LNCaP clone FGC (cell line): ENCODE data around the gene ELAVL3.
A peak's percentile ranks its signal among the peaks of the same experiment; 100 is the strongest.
"Not testable (repeated sequence)": the region's sequence is repeated elsewhere in the genome, so short reads cannot be mapped to it uniquely, and the experiment has no call there.

Experiments
- DNase-seq: peaks from one replicate; pipeline ENCODE4 v3.0.0-alpha.2; 2011; ENCODE audit warnings: low read depth
- H3K4me3 ChIP-seq: 2 replicates; pipeline ENCODE4 v1.5.1; 2011; ENCODE audit warnings: mild to moderate bottlenecking, low read depth, low read length, control low read depth
- CTCF ChIP-seq: IDR thresholded peaks from 2 replicates; pipeline ENCODE4 v1.5.1; 2012; ENCODE audit warnings: mild to moderate bottlenecking; ENCODE audit not compliant: control insufficient read depth, insufficient read depth; ENCODE audit errors: extremely low read depth

ELAVL3 gene

GRCh38 chr19:11434703-11435056, 46.2 kb downstream of the ELAVL3 start:
- DNase-seq, result no peak

GRCh38 chr19:11433526-11433925, 47.3 kb downstream of the ELAVL3 start:
- not testable (repeated sequence) for H3K4me3 ChIP-seq, DNase-seq

More at GRCh38 chr19:11434703-11435056, 46.2 kb downstream of the ELAVL3 start:
- H3K4me3 ChIP-seq, result peak overlapping the region; percentile 100
- TF ChIP-seq CTCF, result no peak

- no peak overlapping the region for H3K4me3 ChIP-seq
- DNase-seq, result no peak
- TF ChIP-seq CTCF, result no peak
Measured at GRCh38 chr19:11426656-11427055, 54.2 kb downstream of the ELAVL3 start.

GRCh38 chr19:11425719-11426457, 55.0 kb downstream of the ELAVL3 start:
- DNase-seq, result no peak
- no peak for TF ChIP-seq CTCF
- H3K4me3 ChIP-seq, result no peak overlapping the region

- no peak for DNase-seq
- H3K4me3 ChIP-seq, result no peak overlapping the region
- TF ChIP-seq CTCF, result no peak
Measured at GRCh38 chr19:11423791-11424181, 57.1 kb downstream of the ELAVL3 start.

GRCh38 chr19:11423164-11423790, 57.6 kb downstream of the ELAVL3 start:
- no peak overlapping the region for H3K4me3 ChIP-seq
- TF ChIP-seq CTCF, result no peak
- DNase-seq, result no peak

- no peak overlapping the region for H3K4me3 ChIP-seq
- TF ChIP-seq CTCF, result no peak
- DNase-seq, result no peak
Measured at GRCh38 chr19:11422163-11423065, 58.4 kb downstream of the ELAVL3 start.
